Peyer's patch (tissue), 4 donors: Measurements from ENCODE around the gene SLX4.

Experiments used
- CTCF ChIP-seq, 6 experiments: fragments of 450-650 bp in 4 of 6; fragments of 200-600 bp in 2 of 6; sonication (generic) in 1 of 6; IDR thresholded peaks; one replicate each; pipeline ENCODE4 v1.5.1; 2017 to 2019; ENCODE audit warnings: antibody characterized with exemption in 6 of 6, mild to moderate bottlenecking in 3 of 6, moderate library complexity in 1 of 6
- POLR2A ChIP-seq, 2 donors: fragments of 450-650 bp; IDR thresholded peaks; one replicate each; pipeline ENCODE4 v1.5.1; 2017; ENCODE audit warnings: antibody characterized with exemption in 2 of 2, mild to moderate bottlenecking in 2 of 2, moderate library complexity in 2 of 2

- TF ChIP-seq CTCF (IDR thresholded peaks at IDR 0.05), result no peak
- no peak for TF ChIP-seq POLR2A (IDR thresholded peaks at IDR 0.05)
Observed at GRCh38 chr16:3581392-3581791, 30.0 kb downstream of the SLX4 start.
